Measurements from ENCODE around the gene INTS15. TPM values are rescaled to one million over a fixed set of nuclear protein-coding genes. Genes with fewer than 3 reads are reported as not detected.
A peak's percentile ranks its signal among the peaks of the same experiment; 100 is the strongest.

The INTS15 gene
- total RNA-seq, 3 donors from 2014 or later, result 24.5 to 38.5 (median 26.2) TPM

- no peak for DNase-seq
- TF ChIP-seq CTCF (IDR thresholded peaks at IDR 0.05), result no peak
- no peaks in the 10 kb centered on the region for H3K36me3 ChIP-seq (ENCODE audit: low read depth)
- H3K4me3 ChIP-seq, result no peak overlapping the region
- ATAC-seq, result no peak
- intact Hi-C loops (cut with DNase I, micrococcal nuclease), result no loop called here
- H3K9me3 ChIP-seq, result no peaks in the 10 kb centered on the region
- no peaks in the 10 kb centered on the region for H3K4me1 ChIP-seq (ENCODE audit: low read depth)
Measured at GRCh38 chr7:6608081-6608480, 18.3 kb downstream of the INTS15 start.

DNA sequence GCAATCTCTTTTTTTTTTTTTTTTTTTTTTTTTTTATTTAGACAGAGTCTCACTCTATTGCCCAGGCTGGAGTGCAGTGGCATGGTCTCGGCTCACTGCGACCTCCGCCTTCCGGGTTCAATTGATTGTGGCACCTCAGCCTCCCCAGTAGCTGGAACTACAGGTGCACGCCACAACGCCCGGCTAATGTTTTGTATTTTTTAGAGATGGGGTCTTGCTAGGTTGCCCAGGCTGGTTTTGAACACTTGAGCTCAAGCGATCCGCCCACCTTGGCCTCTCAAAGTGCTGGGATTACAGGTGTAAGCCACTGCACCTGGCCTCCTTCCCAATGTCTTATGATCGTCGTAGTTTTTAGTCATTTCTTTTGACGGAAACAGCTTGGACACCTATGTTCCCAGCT, 19.0 kb downstream of the INTS15 start:
- TF ChIP-seq CTCF (IDR thresholded peaks at IDR 0.05), result no peak
- no peaks in the 10 kb centered on the region for H3K9me3 ChIP-seq
- H3K4me1 ChIP-seq (ENCODE audit: low read depth), result no peaks in the 10 kb centered on the region
- no peak overlapping the region for H3K4me3 ChIP-seq
- intact Hi-C loops (cut with DNase I, micrococcal nuclease), result no loop called here
- no peak for DNase-seq
- no peaks in the 10 kb centered on the region for H3K36me3 ChIP-seq (ENCODE audit: low read depth)
- ATAC-seq, result no peak

- no peak for ATAC-seq
- no peaks in the 10 kb centered on the region for H3K36me3 ChIP-seq (ENCODE audit: low read depth)
- no peak overlapping the region for H3K4me3 ChIP-seq
- peaks cover 5% of the 10 kb centered on the region for H3K4me1 ChIP-seq (ENCODE audit: low read depth)
- no peak for TF ChIP-seq CTCF (IDR thresholded peaks at IDR 0.05)
- no peak for DNase-seq
- no peaks in the 10 kb centered on the region for H3K9me3 ChIP-seq
- intact Hi-C loops (cut with DNase I, micrococcal nuclease), result no loop called here
Measured at GRCh38 chr7:6612819-6613218, 23.0 kb downstream of the INTS15 start.

- peaks cover 5% of the 10 kb centered on the region for H3K4me1 ChIP-seq (ENCODE audit: low read depth)
- intact Hi-C loops (cut with DNase I, micrococcal nuclease), result no loop called here
- DNase-seq (no peak), ATAC-seq (no peak)
- H3K4me3 ChIP-seq, result no peak overlapping the region
- no peak for TF ChIP-seq CTCF (IDR thresholded peaks at IDR 0.05)
- H3K9me3 ChIP-seq, result no peaks in the 10 kb centered on the region
- no peaks in the 10 kb centered on the region for H3K36me3 ChIP-seq (ENCODE audit: low read depth)
Measured at GRCh38 chr7:6613706-6614105, 23.9 kb downstream of the INTS15 start.

- Histone ChIP-seq H3K36me3 (ENCODE audit: low read depth) (no peaks in the 10 kb centered on the region), H3K4me1 (ENCODE audit: low read depth) (peaks cover 5% of the 10 kb centered on the region), H3K4me3 (no peak within 1 kb of the TSS), H3K9me3 (no peaks in the 10 kb centered on the region)
- no peak for TF ChIP-seq CTCF (IDR thresholded peaks at IDR 0.05)
- intact Hi-C loops (cut with DNase I, micrococcal nuclease), result no loop called here
- peak; percentile 30 for ATAC-seq
- DNase-seq, result no peak
Measured at GRCh38 chr7:6614953-6615722, 25.3 kb downstream of the INTS15 start, which contains the start of gene ZNF853. Gene ZNF853, plus strand, starts transcription at chr7:6615610. Its CDS starts 565 bp downstream, at chr7:6616175.

Data from mucosa of descending colon (tissue), 3 donors.